ENCODE data around the gene P2RY8. TPM values are rescaled to one million over a fixed set of nuclear protein-coding genes. Genes with fewer than 3 reads are reported as not detected.
"Not testable (repeated sequence)": the region's sequence is repeated elsewhere in the genome, so short reads cannot be mapped to it uniquely, and the experiment has no call there.

P2RY8 gene
- total RNA-seq, 1 donor = not detected

- no peak overlapping the region for H3K4me3 ChIP-seq (ENCODE audit: low read depth, low read length)
- TF ChIP-seq CTCF (IDR thresholded peaks at IDR 0.05; ENCODE audit: insufficient read depth, low read length) = no peak
- DNase-seq (ENCODE audit: low read depth) = no peak
Measured at GRCh38 chrX:1524874-1525582, 12.0 kb downstream of the P2RY8 start.

- DNase-seq (ENCODE audit: low read depth); H3K4me3 ChIP-seq (ENCODE audit: low read depth, low read length): not testable (repeated sequence)
Measured at GRCh38 chrX:1522905-1523304, 14.1 kb downstream of the P2RY8 start.

GRCh38 chrX:1521459-1521956 lies 15.5 kb downstream of the P2RY8 start:
- TF ChIP-seq CTCF (IDR thresholded peaks at IDR 0.05; ENCODE audit: insufficient read depth, low read length) = no peak
- no peak overlapping the region for H3K4me3 ChIP-seq (ENCODE audit: low read depth, low read length)
- no peak for DNase-seq (ENCODE audit: low read depth)

- no peak for TF ChIP-seq CTCF (IDR thresholded peaks at IDR 0.05; ENCODE audit: insufficient read depth, low read length)
- no peak for DNase-seq (ENCODE audit: low read depth)
- H3K4me3 ChIP-seq (ENCODE audit: low read depth, low read length) = no peak overlapping the region
Measured at GRCh38 chrX:1520350-1520749, 16.6 kb downstream of the P2RY8 start.

- no peak for TF ChIP-seq CTCF (IDR thresholded peaks at IDR 0.05; ENCODE audit: insufficient read depth, low read length)
- no peak for DNase-seq (ENCODE audit: low read depth)
- H3K4me3 ChIP-seq (ENCODE audit: low read depth, low read length) = no peak overlapping the region
Measured at GRCh38 chrX:1519022-1519497, 17.9 kb downstream of the P2RY8 start.

- TF ChIP-seq CTCF (IDR thresholded peaks at IDR 0.05; ENCODE audit: insufficient read depth, low read length) = no peak
- DNase-seq (ENCODE audit: low read depth) = no peak
- no peak overlapping the region for H3K4me3 ChIP-seq (ENCODE audit: low read depth, low read length)
Measured at GRCh38 chrX:1518512-1518911, 18.5 kb downstream of the P2RY8 start.

- TF ChIP-seq CTCF (IDR thresholded peaks at IDR 0.05; ENCODE audit: insufficient read depth, low read length) = no peak
- no peak for DNase-seq (ENCODE audit: low read depth)
- H3K4me3 ChIP-seq (ENCODE audit: low read depth, low read length) = no peak overlapping the region
Measured at GRCh38 chrX:1516596-1517104, 20.3 kb downstream of the P2RY8 start.
